ENCODE measurements around the gene ZRSR2. TPM values are rescaled to one million over a fixed set of nuclear protein-coding genes. Genes with fewer than 3 reads are reported as not detected.

ZRSR2 gene
- polyA plus RNA-seq, 1 donor from 2014 or later, result 11.2 TPM

DNA sequence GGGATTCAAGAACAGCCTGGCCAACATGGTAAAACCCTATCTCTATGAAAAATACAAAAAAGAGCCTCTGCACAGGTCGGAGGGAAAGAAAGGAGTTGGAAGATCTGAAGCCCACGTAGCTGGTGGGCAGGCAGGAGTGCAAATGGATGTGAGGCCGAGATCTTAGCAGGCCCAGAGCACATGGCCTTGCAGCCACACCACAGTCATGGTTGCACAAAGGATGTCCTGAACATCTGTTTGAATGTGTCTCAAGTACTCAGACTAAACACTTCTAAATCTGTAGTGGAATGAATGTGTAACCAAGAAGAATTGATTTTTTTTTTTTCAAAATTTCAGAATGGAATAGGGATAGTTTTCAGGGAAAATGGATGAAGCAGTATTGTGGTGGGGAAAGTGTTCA lies 41.4 kb upstream of the ZRSR2 start:
- Histone ChIP-seq H3K79me2 (replicated peaks; ENCODE audit: insufficient read depth, low read length) (no peaks in the 10 kb centered on the region), H3F3A (ENCODE audit: insufficient read depth, low read length, poor library complexity, severe bottlenecking) (no peaks in the 10 kb centered on the region), H3K4me2 (ENCODE audit: low read length) (no peak overlapping the region), H3K27me3 (ENCODE audit: insufficient read depth, low read depth, low read length) (no peaks in the 10 kb centered on the region), H4K20me1 (ENCODE audit: insufficient read depth) (no peaks in the 10 kb centered on the region), H3K36me3 (ENCODE audit: insufficient read depth, low read length) (no peaks in the 10 kb centered on the region), H3K4me3 (ENCODE audit: low read length) (no peak overlapping the region), H3K9ac (ENCODE audit: low read length) (no peak overlapping the region), H3K9me2 (ENCODE audit: insufficient read depth, low read length) (no peaks in the 10 kb centered on the region), H3K27ac (ENCODE audit: low read length) (no peak overlapping the region), H2AFZ (ENCODE audit: low read depth, low read length) (no peak overlapping the region), H3K9me3 (ENCODE audit: low read length) (no peaks in the 10 kb centered on the region)
- no peak for TF ChIP-seq EP300 (conservative IDR thresholded peaks at IDR 0.05; ENCODE audit: poor library complexity, severe bottlenecking)
- TF ChIP-seq, protein P1, sequence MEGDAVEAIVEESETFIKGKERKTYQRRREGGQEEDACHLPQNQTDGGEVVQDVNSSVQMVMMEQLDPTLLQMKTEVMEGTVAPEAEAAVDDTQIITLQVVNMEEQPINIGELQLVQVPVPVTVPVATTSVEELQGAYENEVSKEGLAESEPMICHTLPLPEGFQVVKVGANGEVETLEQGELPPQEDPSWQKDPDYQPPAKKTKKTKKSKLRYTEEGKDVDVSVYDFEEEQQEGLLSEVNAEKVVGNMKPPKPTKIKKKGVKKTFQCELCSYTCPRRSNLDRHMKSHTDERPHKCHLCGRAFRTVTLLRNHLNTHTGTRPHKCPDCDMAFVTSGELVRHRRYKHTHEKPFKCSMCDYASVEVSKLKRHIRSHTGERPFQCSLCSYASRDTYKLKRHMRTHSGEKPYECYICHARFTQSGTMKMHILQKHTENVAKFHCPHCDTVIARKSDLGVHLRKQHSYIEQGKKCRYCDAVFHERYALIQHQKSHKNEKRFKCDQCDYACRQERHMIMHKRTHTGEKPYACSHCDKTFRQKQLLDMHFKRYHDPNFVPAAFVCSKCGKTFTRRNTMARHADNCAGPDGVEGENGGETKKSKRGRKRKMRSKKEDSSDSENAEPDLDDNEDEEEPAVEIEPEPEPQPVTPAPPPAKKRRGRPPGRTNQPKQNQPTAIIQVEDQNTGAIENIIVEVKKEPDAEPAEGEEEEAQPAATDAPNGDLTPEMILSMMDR (IDR thresholded peaks at IDR 0.05; ENCODE audit: poor library complexity, severe bottlenecking), result no peak
- TF ChIP-seq MXI1 (conservative IDR thresholded peaks at IDR 0.05; ENCODE audit: poor library complexity, severe bottlenecking), result no peak
- no peak for TF ChIP-seq RAD21 (conservative IDR thresholded peaks at IDR 0.05)
- no peak for TF ChIP-seq EZH2 (IDR thresholded peaks at IDR 0.05; ENCODE audit: borderline replicate concordance, insufficient read depth, low read length, poor library complexity, severe bottlenecking)
- no peak for TF ChIP-seq TAF1 (IDR thresholded peaks at IDR 0.05; ENCODE audit: low read depth)
- TF ChIP-seq, protein P2, sequence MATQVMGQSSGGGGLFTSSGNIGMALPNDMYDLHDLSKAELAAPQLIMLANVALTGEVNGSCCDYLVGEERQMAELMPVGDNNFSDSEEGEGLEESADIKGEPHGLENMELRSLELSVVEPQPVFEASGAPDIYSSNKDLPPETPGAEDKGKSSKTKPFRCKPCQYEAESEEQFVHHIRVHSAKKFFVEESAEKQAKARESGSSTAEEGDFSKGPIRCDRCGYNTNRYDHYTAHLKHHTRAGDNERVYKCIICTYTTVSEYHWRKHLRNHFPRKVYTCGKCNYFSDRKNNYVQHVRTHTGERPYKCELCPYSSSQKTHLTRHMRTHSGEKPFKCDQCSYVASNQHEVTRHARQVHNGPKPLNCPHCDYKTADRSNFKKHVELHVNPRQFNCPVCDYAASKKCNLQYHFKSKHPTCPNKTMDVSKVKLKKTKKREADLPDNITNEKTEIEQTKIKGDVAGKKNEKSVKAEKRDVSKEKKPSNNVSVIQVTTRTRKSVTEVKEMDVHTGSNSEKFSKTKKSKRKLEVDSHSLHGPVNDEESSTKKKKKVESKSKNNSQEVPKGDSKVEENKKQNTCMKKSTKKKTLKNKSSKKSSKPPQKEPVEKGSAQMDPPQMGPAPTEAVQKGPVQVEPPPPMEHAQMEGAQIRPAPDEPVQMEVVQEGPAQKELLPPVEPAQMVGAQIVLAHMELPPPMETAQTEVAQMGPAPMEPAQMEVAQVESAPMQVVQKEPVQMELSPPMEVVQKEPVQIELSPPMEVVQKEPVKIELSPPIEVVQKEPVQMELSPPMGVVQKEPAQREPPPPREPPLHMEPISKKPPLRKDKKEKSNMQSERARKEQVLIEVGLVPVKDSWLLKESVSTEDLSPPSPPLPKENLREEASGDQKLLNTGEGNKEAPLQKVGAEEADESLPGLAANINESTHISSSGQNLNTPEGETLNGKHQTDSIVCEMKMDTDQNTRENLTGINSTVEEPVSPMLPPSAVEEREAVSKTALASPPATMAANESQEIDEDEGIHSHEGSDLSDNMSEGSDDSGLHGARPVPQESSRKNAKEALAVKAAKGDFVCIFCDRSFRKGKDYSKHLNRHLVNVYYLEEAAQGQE (IDR thresholded peaks at IDR 0.05; ENCODE audit: borderline replicate concordance), result no peak
- no peak for TF ChIP-seq POLR2AphosphoS5 (IDR thresholded peaks at IDR 0.05)
- no peak for TF ChIP-seq SMC3 (conservative IDR thresholded peaks at IDR 0.05; ENCODE audit: poor library complexity)

DNA sequence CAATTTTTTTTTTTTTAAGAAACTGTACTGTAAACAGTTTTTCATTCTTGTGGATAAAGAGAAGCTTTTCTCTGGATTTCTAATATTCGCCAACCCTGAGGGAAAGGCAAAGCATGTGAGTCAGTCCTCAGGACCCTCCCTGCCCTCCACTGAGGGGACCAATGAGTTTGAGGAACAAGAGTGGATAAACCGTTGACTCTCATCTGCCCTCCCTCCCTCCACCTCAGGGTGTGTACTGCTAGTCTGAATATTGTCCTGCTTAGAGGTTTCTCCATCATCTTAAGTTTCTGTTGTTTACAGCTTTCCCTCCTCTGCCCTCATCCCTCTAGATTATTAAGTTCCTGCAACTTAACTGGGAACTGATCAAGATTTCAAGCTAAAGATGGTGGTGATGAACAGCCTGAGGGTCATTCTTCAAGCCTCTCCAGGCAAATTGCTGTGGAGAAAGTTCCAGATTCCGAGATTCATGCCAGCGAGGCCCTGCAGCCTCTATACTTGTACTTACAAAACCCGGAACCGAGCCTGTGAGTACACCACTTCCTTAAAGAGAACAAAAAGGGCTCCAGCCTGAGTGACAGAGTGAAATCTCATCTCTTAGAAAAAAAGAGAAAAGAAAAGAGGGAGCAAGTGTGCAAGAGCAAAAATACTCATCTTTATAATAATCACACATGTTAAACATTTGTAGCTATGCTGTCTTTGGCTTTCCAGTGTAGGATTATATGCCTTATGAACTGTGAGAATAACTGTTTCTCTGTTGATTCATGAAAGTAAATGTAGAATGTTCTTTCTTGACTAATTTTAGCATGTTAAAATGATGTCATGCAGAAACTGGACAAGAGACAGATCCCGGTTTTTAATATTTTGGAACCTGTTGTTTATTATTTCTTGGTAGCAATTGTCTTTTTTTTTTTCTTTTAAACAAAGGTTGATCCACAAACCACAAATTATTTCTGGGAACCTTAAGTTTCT lies 40.4 kb upstream of the ZRSR2 start:
- Histone ChIP-seq H3K9ac (ENCODE audit: low read length) (no peak overlapping the region), H3K36me3 (ENCODE audit: insufficient read depth, low read length) (no peaks in the 10 kb centered on the region), H3K9me2 (ENCODE audit: insufficient read depth, low read length) (no peaks in the 10 kb centered on the region), H4K20me1 (ENCODE audit: insufficient read depth) (no peaks in the 10 kb centered on the region), H3K27me3 (ENCODE audit: insufficient read depth, low read depth, low read length) (no peaks in the 10 kb centered on the region), H3K9me3 (ENCODE audit: low read length) (no peaks in the 10 kb centered on the region), H3K27ac (ENCODE audit: low read length) (no peak overlapping the region), H2AFZ (ENCODE audit: low read depth, low read length) (no peak overlapping the region), H3K4me2 (ENCODE audit: low read length) (no peak overlapping the region), H3F3A (ENCODE audit: insufficient read depth, low read length, poor library complexity, severe bottlenecking) (no peaks in the 10 kb centered on the region), H3K79me2 (replicated peaks; ENCODE audit: insufficient read depth, low read length) (no peaks in the 10 kb centered on the region), H3K4me3 (ENCODE audit: low read length) (no peak overlapping the region)
- TF ChIP-seq SMC3 (conservative IDR thresholded peaks at IDR 0.05; ENCODE audit: poor library complexity) (no peak), TAF1 (IDR thresholded peaks at IDR 0.05; ENCODE audit: low read depth) (no peak), EP300 (conservative IDR thresholded peaks at IDR 0.05; ENCODE audit: poor library complexity, severe bottlenecking) (no peak), POLR2AphosphoS5 (IDR thresholded peaks at IDR 0.05) (no peak), RAD21 (conservative IDR thresholded peaks at IDR 0.05) (no peak), EZH2 (IDR thresholded peaks at IDR 0.05; ENCODE audit: borderline replicate concordance, insufficient read depth, low read length, poor library complexity, severe bottlenecking) (no peak), MXI1 (conservative IDR thresholded peaks at IDR 0.05; ENCODE audit: poor library complexity, severe bottlenecking) (no peak)
- TF ChIP-seq, protein P1 (IDR thresholded peaks at IDR 0.05; ENCODE audit: poor library complexity, severe bottlenecking), result no peak
- TF ChIP-seq, protein P2 (IDR thresholded peaks at IDR 0.05; ENCODE audit: borderline replicate concordance), result no peak

Measured in neural cell (in vitro differentiated cells).